BJ (cell line): ENCODE measurements around the gene C16orf87. TPM values are rescaled to one million over a fixed set of nuclear protein-coding genes. Genes with fewer than 3 reads are reported as not detected.

Experiments
- CTCF ChIA-PET: fragments of 350-600 bp; formaldehyde crosslinking; extraction: SDS; loops from one replicate; lab custom pipeline; 2021; ENCODE audit warnings: antibody characterized with exemption, inconsistent platforms; lab: Yijun Ruan, JAX
- POLR2A ChIA-PET: fragments of 300-600 bp; sonication (Branson Sonifier 250); formaldehyde crosslinking; extraction: SDS; loops from one replicate; lab custom pipeline; 2021; ENCODE audit warnings: antibody characterized with exemption; lab: Charles Lee
- DNase-seq: peaks from one replicate; pipeline ENCODE4 v3.0.0-alpha.2; 2011; ENCODE audit warnings: low read depth
- H3K27me3 ChIP-seq: 2 replicates; pipeline ENCODE4 v1.6.0; 2011; ENCODE audit warnings: low read length; ENCODE audit not compliant: control insufficient read depth, insufficient read depth
- H3K36me3 ChIP-seq: 2 replicates; pipeline ENCODE4 v1.5.1; 2011; ENCODE audit warnings: low read length; ENCODE audit not compliant: control insufficient read depth, insufficient read depth
- H3K4me3 ChIP-seq: 2 replicates; pipeline ENCODE4 v1.5.1; 2011; ENCODE audit warnings: low read depth, mild to moderate bottlenecking, control low read depth, low read length
- CTCF ChIP-seq: IDR thresholded peaks from 2 replicates; pipeline ENCODE4 v1.5.1; 2011; ENCODE audit warnings: low read depth, mild to moderate bottlenecking, control low read depth, inconsistent platforms, low read length, moderate library complexity; ENCODE audit not compliant: insufficient read depth
- polyA plus RNA-seq: library from polyadenylated mRNA; depleted of rRNA; stranded (reverse); fragments of >200 nt; gene quantifications from 2 replicates; pipeline ENCODE4 v1.2.3, GENCODE V29; 2011

Gene C16orf87
- polyA plus RNA-seq, 1 experiment = 2.1 TPM

DNA sequence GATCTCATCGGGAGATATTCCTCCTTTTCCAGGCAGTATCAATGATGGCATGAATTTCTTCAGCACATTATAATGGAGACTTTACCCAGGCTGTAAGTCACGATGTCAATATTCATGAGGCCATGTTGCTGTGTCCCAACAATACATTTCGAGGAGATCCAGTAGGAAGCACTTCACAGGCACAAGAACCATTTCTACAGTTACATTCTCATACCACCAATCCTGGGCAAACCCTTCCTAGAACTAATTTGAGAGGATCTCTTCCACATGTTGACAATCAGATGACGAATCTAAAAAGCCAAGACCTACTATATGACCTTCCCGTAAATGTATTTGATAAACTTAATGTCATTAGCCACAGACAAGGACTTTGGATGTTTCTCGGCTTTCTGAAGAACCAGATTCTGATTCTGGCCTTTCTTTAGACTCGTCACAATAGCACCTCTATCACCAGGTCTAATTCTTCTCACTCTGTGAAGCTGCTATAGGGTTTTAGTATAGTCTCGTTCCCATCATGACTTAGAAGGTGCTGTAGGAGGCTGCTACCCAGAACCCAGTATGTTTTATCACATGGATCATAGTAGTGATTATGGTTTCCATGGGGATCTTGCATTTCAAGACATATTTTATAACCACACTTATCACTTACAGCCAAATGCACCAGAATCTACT, 40.2 kb downstream of the C16orf87 start:
- Histone ChIP-seq H3K27me3 (no peaks in the 10 kb centered on the region; the same call in 1 of the 2 replicates), H3K36me3 (no peaks in the 10 kb centered on the region), H3K4me3 (peak overlapping the region; percentile 78)
- DNase-seq = no peak
- CTCF ChIA-PET = interaction anchor here (1.7 kb wide), 1 partner anchor 11 kb away, joined by 7 read pairs; no protein-coding TSS in a partner anchor
- no peak for TF ChIP-seq CTCF
- POLR2A ChIA-PET = no interaction called here

GRCh38 chr16:46789499-46790414, 41.2 kb downstream of the C16orf87 start:
- Histone ChIP-seq H3K36me3 (no peaks in the 10 kb centered on the region), H3K4me3 (peak overlapping the region; percentile 78), H3K27me3 (peaks cover 3% of the 10 kb centered on the region; the same call in 1 of the 2 replicates)
- ChIA-PET CTCF (interaction anchor here (0.7 kb wide), 1 partner anchor 16 kb away, joined by 3 read pairs; no protein-coding TSS in a partner anchor), POLR2A (no interaction called here)
- no peak for TF ChIP-seq CTCF
- no peak for DNase-seq

GRCh38 chr16:46788891-46789474, 42.0 kb downstream of the C16orf87 start:
- TF ChIP-seq CTCF = no peak
- CTCF ChIA-PET = interaction anchor here (1.0 kb wide), 1 partner anchor 12 kb away, joined by 3 read pairs; no protein-coding TSS in a partner anchor
- Histone ChIP-seq H3K4me3 (no peak overlapping the region), H3K27me3 (peaks cover 3% of the 10 kb centered on the region; the same call in 1 of the 2 replicates), H3K36me3 (no peaks in the 10 kb centered on the region)
- DNase-seq = no peak
- POLR2A ChIA-PET = no interaction called here

GRCh38 chr16:46787909-46788308, 43.1 kb downstream of the C16orf87 start:
- ChIA-PET POLR2A (no interaction called here), CTCF (interaction anchor here (1.0 kb wide), 1 partner anchor 13 kb away, joined by 3 read pairs; no protein-coding TSS in a partner anchor)
- Histone ChIP-seq H3K4me3 (no peak overlapping the region), H3K27me3 (peaks cover 3% of the 10 kb centered on the region; the same call in 1 of the 2 replicates), H3K36me3 (no peaks in the 10 kb centered on the region)
- TF ChIP-seq CTCF = no peak
- no peak for DNase-seq
